ENCODE measurements around the gene ENTR1. TPM values are rescaled to one million over a fixed set of nuclear protein-coding genes. Genes with fewer than 3 reads are reported as not detected.

ENTR1 gene
- total RNA-seq, 1 donor from 2014 or later = 101 TPM

DNA sequence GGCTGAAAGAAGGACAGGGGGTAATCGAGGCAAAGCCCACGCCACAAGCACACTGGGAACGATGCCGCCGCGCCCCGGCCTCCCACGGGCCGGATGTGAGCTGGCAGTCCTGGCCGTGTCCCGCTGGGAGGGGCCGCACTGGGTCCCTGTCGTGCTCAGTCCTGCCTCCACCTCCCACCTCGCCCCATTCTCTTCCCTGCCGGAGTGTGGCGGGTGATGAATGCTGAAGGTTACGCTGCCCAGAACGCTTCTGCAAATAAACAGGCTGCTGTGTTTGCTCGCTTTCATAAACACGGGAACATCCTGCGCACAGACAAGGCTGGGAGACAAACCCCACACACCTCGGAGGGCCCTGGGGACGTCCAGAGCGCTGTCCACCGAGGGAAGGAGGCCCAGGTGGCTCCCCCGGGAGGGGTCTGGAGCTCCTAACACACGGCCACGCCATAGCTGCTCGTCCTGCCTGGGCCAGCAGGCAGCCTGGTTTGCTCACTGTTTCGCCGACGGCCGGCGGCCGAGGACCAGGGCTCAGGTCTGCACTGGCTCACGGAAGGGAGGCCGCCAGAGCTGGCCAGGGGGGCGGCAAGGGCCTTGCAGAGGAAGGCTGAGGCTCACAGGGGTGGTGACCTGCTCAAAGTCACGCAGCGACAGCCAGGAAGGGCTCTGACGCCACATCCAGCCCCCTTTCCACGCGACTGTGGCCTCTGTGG, 49.2 kb downstream of the ENTR1 start:
- H3K36me3 Mint-ChIP-seq (ENCODE audit: low read depth) = peaks cover 20% of the 10 kb centered on the region
- no peak overlapping the region for H3K27ac Mint-ChIP-seq
- DNase-seq = no peak
- H3K9me3 Mint-ChIP-seq = no peaks in the 10 kb centered on the region
- H3K27me3 Mint-ChIP-seq = no peaks in the 10 kb centered on the region
- intact Hi-C loops (cut with micrococcal nuclease) = loop anchor here (5.0 kb wide), 1 partner anchor 34 kb away; the partner anchor contains the start of gene GPSM1
- peaks cover 9% of the 10 kb centered on the region for H3K4me1 Mint-ChIP-seq
- CTCF ChIA-PET = no interaction called here
- no peak for ATAC-seq (ENCODE audit: low read depth)
- POLR2A ChIA-PET = interaction anchor here (0.6 kb wide), 1 partner anchor 48 kb away, joined by 3 read pairs; no protein-coding TSS in a partner anchor
- H3K4me3 Mint-ChIP-seq = no peak overlapping the region
- TF ChIP-seq, protein P1, sequence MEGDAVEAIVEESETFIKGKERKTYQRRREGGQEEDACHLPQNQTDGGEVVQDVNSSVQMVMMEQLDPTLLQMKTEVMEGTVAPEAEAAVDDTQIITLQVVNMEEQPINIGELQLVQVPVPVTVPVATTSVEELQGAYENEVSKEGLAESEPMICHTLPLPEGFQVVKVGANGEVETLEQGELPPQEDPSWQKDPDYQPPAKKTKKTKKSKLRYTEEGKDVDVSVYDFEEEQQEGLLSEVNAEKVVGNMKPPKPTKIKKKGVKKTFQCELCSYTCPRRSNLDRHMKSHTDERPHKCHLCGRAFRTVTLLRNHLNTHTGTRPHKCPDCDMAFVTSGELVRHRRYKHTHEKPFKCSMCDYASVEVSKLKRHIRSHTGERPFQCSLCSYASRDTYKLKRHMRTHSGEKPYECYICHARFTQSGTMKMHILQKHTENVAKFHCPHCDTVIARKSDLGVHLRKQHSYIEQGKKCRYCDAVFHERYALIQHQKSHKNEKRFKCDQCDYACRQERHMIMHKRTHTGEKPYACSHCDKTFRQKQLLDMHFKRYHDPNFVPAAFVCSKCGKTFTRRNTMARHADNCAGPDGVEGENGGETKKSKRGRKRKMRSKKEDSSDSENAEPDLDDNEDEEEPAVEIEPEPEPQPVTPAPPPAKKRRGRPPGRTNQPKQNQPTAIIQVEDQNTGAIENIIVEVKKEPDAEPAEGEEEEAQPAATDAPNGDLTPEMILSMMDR (IDR thresholded peaks at IDR 0.05) = no peak

DNA sequence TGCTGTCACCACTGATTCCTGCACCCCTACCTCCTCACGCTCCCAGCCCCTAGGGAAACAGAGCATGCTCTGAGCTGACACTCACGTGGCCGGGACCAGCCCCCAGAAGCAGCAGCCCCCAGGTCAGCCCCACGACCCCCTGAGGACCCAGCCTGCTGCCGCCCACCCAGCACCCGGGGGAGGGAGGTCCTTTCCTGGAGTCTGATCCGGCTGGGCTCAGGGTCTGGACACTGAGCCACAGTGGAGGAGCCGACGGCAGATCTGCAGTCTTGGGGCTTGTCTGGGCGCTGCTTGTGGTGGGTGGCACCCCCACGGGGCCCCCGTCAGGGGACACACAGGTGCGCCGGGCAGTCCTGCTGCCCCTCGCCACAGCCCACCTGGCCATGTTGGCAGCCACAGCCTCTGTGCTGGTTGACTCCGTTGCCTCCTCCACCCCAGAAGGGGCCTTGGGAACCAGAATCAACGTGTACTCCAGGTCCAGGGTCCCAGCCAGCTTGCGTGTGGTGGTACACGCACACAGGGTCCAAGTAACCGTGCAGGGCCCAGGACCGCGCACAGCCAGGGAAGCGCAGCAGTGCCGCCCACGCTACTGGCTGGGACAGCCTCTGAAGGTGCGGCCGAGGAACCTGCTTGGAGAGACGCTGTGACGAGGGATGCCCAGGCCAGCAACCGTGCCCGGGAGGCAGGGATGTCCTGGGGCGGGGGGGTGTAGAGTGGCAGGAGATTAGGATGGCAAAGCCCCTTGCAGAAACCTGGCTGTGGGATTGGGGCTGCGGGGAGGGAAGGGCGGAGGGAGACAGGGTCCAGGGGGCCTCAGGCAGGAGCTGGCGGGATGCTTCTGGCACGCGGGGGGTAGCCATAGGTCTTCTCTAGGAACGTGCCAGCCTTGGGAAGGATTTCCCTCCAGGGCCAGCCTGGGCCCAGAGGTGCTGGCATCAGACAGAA, 50.4 kb downstream of the ENTR1 start:
- intact Hi-C loops (cut with micrococcal nuclease) = loop anchor here (5.0 kb wide), 1 partner anchor 33 kb away; the partner anchor contains the start of gene GPSM1
- no peak for DNase-seq
- no peak for ATAC-seq (ENCODE audit: low read depth)
- ChIA-PET CTCF (interaction anchor here (0.8 kb wide), 1 partner anchor 1120 kb away, joined by 3 read pairs; no protein-coding TSS in a partner anchor), POLR2A (no interaction called here)
- H3K4me1 Mint-ChIP-seq = peaks cover 6% of the 10 kb centered on the region
- peaks cover 20% of the 10 kb centered on the region for H3K36me3 Mint-ChIP-seq (ENCODE audit: low read depth)
- no peaks in the 10 kb centered on the region for H3K9me3 Mint-ChIP-seq
- TF ChIP-seq, protein P1 (IDR thresholded peaks at IDR 0.05) = no peak
- H3K4me3 Mint-ChIP-seq = no peak overlapping the region
- H3K27ac Mint-ChIP-seq = no peak overlapping the region
- no peaks in the 10 kb centered on the region for H3K27me3 Mint-ChIP-seq

DNA sequence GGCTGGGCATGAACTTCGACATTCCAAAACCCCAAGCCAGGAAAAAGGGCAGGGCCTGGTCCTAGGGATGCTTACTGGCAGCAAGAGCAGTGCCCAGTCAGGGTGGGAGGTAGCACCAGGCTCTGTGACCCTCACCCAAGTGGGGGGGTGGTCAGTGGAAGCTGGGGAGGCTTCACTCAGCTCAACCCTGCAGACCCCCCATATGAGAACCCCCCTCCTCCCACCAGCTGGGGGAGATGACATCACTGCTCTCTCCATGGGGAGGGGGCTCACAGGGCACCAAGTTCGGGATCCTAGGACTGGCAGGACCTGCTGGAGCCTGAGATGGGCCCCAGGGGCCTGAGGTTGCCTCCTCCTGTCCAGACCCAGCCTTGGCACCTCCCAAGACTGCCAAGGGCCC, 51.5 kb downstream of the ENTR1 start:
- H3K27me3 Mint-ChIP-seq = no peaks in the 10 kb centered on the region
- no peaks in the 10 kb centered on the region for H3K9me3 Mint-ChIP-seq
- intact Hi-C loops (cut with micrococcal nuclease) = no loop called here
- no peak overlapping the region for H3K27ac Mint-ChIP-seq
- ATAC-seq (ENCODE audit: low read depth) (no peak), DNase-seq (no peak)
- ChIA-PET CTCF (no interaction called here), POLR2A (no interaction called here)
- H3K4me3 Mint-ChIP-seq = no peak overlapping the region
- H3K36me3 Mint-ChIP-seq (ENCODE audit: low read depth) = peaks cover 20% of the 10 kb centered on the region
- peaks cover 6% of the 10 kb centered on the region for H3K4me1 Mint-ChIP-seq
- TF ChIP-seq, protein P1 (IDR thresholded peaks at IDR 0.05) = no peak

DNA sequence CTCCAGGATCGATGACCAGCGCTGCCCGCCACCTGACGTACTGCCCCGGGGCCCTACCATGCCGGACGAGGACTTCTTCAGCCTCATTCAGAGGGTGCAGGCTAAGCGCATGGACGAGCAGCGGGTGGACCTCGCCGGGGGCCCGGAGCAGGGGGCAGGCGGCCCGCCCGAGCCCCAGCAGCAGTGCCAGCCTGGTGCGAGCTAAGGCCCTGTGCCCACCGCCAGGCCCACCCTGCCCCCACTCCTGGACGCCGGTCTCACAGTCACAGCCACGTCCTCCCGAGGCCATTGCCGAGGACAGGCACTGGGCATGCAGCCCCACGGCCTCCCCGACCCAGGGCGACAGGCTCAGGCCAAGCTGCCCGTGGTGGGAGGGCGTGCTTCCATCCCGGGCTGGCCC, 52.4 kb downstream of the ENTR1 start:
- DNase-seq (no peak), ATAC-seq (ENCODE audit: low read depth) (no peak)
- intact Hi-C loops (cut with micrococcal nuclease) = no loop called here
- ChIA-PET POLR2A (no interaction called here), CTCF (no interaction called here)
- H3K27ac Mint-ChIP-seq = no peak overlapping the region
- TF ChIP-seq, protein P1 (IDR thresholded peaks at IDR 0.05) = no peak
- H3K4me3 Mint-ChIP-seq = no peak overlapping the region
- H3K4me1 Mint-ChIP-seq = peaks cover 6% of the 10 kb centered on the region
- H3K27me3 Mint-ChIP-seq = no peaks in the 10 kb centered on the region
- peaks cover 18% of the 10 kb centered on the region for H3K36me3 Mint-ChIP-seq (ENCODE audit: low read depth)
- H3K9me3 Mint-ChIP-seq = no peaks in the 10 kb centered on the region

DNA sequence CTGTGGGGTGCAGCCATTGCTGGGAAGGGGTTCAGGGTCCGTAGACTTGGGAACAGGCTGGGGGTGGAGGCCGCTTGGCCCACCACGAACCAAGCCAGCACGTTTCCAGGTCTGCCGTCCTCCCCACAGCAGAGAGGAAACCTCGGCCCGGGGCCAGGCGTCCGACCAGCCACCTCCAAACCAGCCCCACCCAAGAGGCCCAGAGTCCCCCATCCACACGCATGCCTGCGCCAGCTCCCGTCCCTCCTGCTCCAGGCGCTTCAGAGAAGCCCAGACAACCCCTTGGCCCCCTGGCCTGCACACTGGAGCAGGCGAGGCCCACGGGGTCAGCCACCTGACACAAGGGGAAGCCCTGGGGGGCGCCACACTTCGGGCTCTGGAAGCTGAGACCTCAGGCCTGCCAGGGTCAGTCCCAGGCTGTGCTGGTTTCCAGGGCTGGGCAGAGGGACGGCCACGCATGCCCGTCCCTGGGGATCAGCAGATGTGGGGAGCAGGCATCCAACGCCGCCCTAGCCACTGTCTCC, 53.1 kb downstream of the ENTR1 start:
- DNase-seq = no peak
- no peaks in the 10 kb centered on the region for H3K27me3 Mint-ChIP-seq
- TF ChIP-seq, protein P1 (IDR thresholded peaks at IDR 0.05) = no peak
- CTCF ChIA-PET = no interaction called here
- H3K4me1 Mint-ChIP-seq = no peaks in the 10 kb centered on the region
- POLR2A ChIA-PET = no interaction called here
- intact Hi-C loops (cut with micrococcal nuclease) = no loop called here
- no peak for ATAC-seq (ENCODE audit: low read depth)
- H3K27ac Mint-ChIP-seq = no peak overlapping the region
- H3K36me3 Mint-ChIP-seq (ENCODE audit: low read depth) = peaks cover 15% of the 10 kb centered on the region
- H3K4me3 Mint-ChIP-seq = no peak overlapping the region
- no peaks in the 10 kb centered on the region for H3K9me3 Mint-ChIP-seq

Data from activated B cell treated with CpG ODN at 0.5 μM for 24 hours (primary cell).